ENCODE measurements around the gene EXOC3L4. TPM values are rescaled to one million over a fixed set of nuclear protein-coding genes. Genes with fewer than 3 reads are reported as not detected.

EXOC3L4 gene
- total RNA-seq, 2 experiments from 2014 or later = not detected

GRCh38 chr14:103129301-103130016 is 34.9 kb downstream of the EXOC3L4 start:
- Mint-ChIP-seq H3K9me3 (no peaks in the 10 kb centered on the region), H3K27ac (no peak overlapping the region), H3K4me3 (no peak overlapping the region), H3K27me3 (peaks cover 2% of the 10 kb centered on the region), H3K36me3 (no peaks in the 10 kb centered on the region), H3K4me1 (no peaks in the 10 kb centered on the region)
- POLR2A ChIA-PET = no interaction called here
- ATAC-seq (ENCODE audit: low read depth) (no peak), DNase-seq (no peak)

DNA sequence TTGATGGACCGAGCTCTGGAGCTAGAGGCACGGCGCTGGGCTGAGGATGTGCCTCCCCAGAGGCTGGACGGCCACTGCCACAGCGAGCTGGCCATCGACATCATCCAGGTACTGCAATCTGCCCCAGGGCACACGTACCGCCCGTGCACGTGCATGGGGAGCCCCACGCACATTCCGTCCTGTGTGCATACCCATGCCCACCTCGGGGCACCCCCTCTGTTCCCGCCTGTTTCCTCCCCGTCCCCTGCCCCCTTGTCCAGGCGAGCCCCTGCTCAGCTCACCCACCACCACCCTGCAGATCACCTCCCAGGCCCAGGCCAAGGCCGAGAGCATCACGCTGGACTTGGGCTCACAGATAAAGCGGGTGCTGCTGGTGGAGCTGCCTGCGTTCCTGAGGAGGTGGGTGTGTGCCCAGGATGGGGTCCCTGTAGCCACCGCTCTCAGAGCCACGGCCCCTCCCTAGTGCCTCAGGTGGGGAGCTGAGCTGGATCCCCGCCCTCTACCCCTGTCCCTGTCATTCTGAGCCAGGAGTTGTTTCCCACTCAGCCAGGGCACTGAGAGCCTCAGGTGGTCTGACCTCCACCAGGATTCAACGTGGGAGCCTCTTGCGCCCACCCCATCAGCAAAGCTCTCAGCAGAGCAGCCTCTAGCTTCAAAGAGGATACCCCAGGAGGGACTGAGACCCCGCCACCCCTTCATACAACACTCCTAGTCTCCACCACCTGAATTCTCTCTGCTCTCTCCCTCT is 35.7 kb downstream of the EXOC3L4 start:
- no peak overlapping the region for H3K27ac Mint-ChIP-seq
- H3K9me3 Mint-ChIP-seq = no peaks in the 10 kb centered on the region
- no peaks in the 10 kb centered on the region for H3K4me1 Mint-ChIP-seq
- H3K4me3 Mint-ChIP-seq = no peak overlapping the region
- POLR2A ChIA-PET = no interaction called here
- H3K27me3 Mint-ChIP-seq = peaks cover 2% of the 10 kb centered on the region
- no peaks in the 10 kb centered on the region for H3K36me3 Mint-ChIP-seq
- no peak for DNase-seq
- ATAC-seq (ENCODE audit: low read depth) = no peak

- no peaks in the 10 kb centered on the region for H3K4me1 Mint-ChIP-seq
- no peak for ATAC-seq (ENCODE audit: low read depth)
- no peaks in the 10 kb centered on the region for H3K9me3 Mint-ChIP-seq
- no peak for DNase-seq
- peaks cover 2% of the 10 kb centered on the region for H3K27me3 Mint-ChIP-seq
- H3K36me3 Mint-ChIP-seq = no peaks in the 10 kb centered on the region
- H3K4me3 Mint-ChIP-seq = no peak overlapping the region
- POLR2A ChIA-PET = no interaction called here
- H3K27ac Mint-ChIP-seq = no peak overlapping the region
These were observed 36.4 kb downstream of the EXOC3L4 start for GRCh38 chr14:103130965-103131364.

DNA sequence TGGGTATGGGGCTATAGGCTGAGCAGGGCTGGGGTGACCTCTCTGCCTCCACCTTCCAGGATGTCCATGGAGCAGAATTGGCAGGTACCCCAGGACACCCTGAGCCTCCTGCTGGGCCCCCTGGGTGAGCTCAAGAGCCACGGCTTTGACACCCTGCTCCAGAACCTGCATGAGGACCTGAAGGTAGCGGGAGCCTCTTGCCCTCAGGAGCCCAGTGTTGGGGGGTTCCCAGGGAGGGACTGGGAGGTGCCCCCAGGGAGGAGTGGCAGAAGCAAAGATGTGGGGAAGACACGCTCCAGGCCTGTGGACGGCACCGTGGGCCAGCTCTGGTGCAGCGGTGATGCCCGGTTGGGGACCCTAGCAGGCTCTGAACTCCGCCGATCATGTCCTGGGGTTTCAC is 37.1 kb downstream of the EXOC3L4 start:
- DNase-seq (no peak), ATAC-seq (ENCODE audit: low read depth) (no peak)
- POLR2A ChIA-PET = no interaction called here
- Mint-ChIP-seq H3K27ac (no peak overlapping the region), H3K27me3 (peaks cover 2% of the 10 kb centered on the region), H3K4me1 (no peaks in the 10 kb centered on the region), H3K4me3 (no peak overlapping the region), H3K9me3 (no peaks in the 10 kb centered on the region), H3K36me3 (no peaks in the 10 kb centered on the region)

DNA sequence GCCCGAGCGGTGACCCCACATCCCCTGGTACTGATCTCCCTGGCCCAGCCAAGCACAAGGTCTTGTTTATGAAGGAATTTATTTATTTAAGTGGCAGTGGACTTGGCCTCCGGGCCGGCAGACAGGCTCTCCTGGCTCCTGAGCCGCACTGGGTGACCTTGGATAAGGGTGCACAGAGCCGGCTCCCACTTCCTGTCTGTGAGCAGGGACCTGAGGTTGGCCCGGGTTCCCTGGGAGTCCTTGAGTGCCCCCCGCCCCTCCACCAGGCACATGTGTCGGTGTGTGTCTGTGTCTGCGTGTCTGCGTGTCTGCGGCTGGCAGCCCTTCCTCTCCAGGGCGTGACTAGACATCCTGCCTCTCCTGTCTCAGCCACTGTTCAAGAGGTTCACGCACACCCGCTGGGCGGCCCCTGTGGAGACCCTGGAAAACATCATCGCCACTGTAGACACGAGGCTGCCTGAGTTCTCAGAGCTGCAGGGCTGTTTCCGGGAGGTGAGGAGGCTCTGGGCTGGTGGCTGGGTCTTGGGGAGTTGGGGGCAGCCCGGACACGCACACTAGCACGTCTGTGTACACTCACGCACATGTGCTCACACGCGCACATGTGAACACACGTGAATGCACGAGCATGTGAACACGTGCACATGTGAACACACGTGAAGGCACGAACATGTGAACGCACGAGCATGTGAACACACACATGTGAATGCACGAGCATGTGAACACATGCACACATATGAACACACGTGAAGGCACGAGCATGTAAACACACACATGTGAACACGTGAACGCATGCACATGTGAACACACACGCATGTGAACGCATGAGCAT is 38.1 kb downstream of the EXOC3L4 start:
- DNase-seq (no peak), ATAC-seq (ENCODE audit: low read depth) (no peak)
- H3K27ac Mint-ChIP-seq = no peak overlapping the region
- H3K36me3 Mint-ChIP-seq = no peaks in the 10 kb centered on the region
- no peak overlapping the region for H3K4me3 Mint-ChIP-seq
- peaks cover 2% of the 10 kb centered on the region for H3K27me3 Mint-ChIP-seq
- no peaks in the 10 kb centered on the region for H3K9me3 Mint-ChIP-seq
- no peaks in the 10 kb centered on the region for H3K4me1 Mint-ChIP-seq
- POLR2A ChIA-PET = no interaction called here

DNA sequence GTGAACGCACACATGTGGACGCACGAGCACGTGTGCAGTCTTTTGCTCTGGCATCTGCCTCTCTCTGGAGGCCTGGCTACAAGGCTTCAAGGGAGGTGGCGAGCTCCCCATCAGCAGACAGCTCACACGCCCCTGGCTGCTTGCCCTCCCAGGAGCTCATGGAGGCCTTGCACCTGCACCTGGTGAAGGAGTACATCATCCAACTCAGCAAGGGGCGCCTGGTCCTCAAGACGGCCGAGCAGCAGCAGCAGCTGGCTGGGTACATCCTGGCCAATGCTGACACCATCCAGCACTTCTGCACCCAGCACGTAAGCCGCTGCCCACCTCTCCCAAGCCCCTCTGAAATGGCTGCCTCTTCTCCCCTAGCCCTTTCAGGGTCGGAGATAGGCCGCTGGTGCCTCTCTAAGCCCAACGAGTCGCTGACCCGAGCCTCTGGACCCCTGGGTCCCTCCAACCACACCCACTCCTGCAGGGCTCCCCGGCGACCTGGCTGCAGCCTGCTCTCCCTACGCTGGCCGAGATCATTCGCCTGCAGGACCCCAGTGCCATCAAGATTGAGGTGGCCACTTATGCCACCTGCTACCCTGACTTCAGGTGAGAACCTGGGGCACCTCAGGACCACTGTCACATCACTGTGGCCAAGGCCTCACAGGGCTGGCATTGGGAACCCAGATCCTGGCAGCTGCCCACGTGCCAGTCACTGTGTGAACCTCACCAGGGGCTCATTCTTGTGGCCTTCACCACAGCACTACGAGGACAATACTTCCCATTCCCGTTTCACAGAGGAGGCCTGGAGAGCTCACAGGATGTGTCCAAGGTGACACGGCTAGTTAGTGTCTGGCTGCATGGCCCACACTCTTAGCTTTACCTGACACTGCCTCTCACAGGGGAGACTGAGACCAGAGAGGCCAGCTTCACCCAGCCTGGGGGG is 39.0 kb downstream of the EXOC3L4 start:
- no peak overlapping the region for H3K27ac Mint-ChIP-seq
- H3K9me3 Mint-ChIP-seq = no peaks in the 10 kb centered on the region
- no peaks in the 10 kb centered on the region for H3K36me3 Mint-ChIP-seq
- H3K4me1 Mint-ChIP-seq = no peaks in the 10 kb centered on the region
- peaks cover 2% of the 10 kb centered on the region for H3K27me3 Mint-ChIP-seq
- ATAC-seq (ENCODE audit: low read depth) (no peak), DNase-seq (no peak)
- POLR2A ChIA-PET = no interaction called here
- no peak overlapping the region for H3K4me3 Mint-ChIP-seq

DNA sequence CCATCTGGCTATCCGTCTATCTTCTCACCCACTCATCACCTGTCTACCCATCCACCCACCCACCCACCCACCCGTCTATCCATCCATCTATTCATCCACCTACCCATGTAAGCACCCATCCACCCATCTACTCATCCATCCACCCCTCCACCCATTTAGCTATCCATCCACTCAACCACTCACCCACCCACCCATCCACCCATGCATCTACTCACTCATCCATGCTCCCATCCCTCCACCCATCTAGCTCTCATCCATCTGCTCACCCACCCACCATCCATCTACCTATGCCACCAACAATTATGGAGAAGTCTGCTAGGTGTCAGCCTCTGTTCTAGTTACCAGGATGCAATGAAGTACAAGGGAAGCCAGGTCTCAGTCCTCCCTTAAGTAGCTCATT is 39.9 kb downstream of the EXOC3L4 start:
- H3K27me3 Mint-ChIP-seq = peaks cover 4% of the 10 kb centered on the region
- no peaks in the 10 kb centered on the region for H3K9me3 Mint-ChIP-seq
- no peak overlapping the region for H3K27ac Mint-ChIP-seq
- no peak for ATAC-seq (ENCODE audit: low read depth)
- no peaks in the 10 kb centered on the region for H3K4me1 Mint-ChIP-seq
- DNase-seq = no peak
- no peak overlapping the region for H3K4me3 Mint-ChIP-seq
- no peaks in the 10 kb centered on the region for H3K36me3 Mint-ChIP-seq
- POLR2A ChIA-PET = no interaction called here

DNA sequence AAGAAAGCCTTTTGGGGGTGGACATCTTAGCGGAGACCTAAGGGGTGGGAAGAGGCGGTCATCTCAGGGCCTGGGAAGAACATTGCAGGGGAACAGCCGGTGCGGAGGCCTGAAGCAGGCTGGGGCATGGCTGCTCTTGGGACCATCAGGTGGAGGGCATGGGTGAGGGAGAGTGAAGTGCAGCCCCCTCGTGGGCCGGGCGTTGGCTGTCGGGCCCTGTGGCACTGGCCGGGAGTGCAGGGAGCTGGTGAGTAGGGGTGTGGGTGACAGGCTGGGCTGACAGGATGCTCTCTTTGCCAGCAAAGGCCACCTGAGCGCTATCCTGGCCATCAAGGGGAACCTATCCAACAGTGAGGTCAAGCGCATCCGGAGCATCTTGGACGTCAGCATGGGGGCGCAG is 40.4 kb downstream of the EXOC3L4 start:
- Mint-ChIP-seq H3K27ac (no peak overlapping the region), H3K36me3 (no peaks in the 10 kb centered on the region), H3K9me3 (no peaks in the 10 kb centered on the region), H3K4me3 (no peak overlapping the region), H3K4me1 (no peaks in the 10 kb centered on the region), H3K27me3 (peaks cover 4% of the 10 kb centered on the region)
- POLR2A ChIA-PET = no interaction called here
- DNase-seq (no peak), ATAC-seq (ENCODE audit: low read depth) (no peak)

DNA sequence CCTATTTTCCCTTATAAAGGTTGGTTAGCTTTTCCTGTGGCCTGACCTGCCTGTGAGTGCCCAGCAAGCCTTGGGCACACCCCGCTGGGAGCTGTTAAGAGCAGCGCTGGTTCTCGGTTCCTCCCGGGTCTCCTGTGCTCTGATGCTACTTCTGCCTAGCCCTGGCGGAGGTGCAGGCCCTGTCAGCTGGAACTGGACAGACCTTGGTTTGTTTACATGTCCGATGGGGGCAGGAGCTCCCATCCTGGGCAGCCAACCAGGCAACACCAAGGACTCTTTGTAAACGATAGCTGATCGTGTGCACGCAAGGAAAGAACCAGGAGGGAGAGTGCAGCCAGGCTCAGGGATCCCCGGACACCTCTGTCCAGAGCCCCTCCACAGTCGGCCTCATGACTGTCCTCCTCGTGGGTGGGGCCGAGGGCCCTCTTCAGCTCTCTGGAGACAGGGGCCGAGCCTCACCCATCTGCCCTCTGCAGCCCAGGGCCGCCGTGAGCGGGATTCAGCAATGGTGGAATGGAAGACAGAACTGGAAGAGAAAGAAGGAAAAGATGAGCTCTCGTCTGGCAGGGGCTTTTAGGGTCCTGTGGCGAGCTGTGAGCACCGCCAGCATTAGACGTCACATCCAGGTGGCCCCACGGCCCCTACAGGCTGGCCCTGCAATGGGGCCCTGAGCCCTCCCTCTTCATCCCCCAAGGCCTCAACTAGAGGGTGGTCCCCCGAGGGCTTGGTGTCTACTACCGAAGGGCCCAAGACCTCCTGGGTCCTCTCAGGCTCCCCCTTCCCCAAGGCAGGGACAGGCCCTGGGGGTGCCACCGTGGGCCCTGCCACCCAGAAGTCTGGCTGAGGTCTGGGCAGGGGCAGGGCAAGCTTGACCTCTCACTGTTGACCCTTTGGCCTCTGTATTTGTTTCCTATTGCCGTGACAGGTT is 41.1 kb downstream of the EXOC3L4 start:
- Mint-ChIP-seq H3K27me3 (peaks cover 4% of the 10 kb centered on the region), H3K9me3 (no peaks in the 10 kb centered on the region), H3K4me3 (no peak overlapping the region), H3K4me1 (no peaks in the 10 kb centered on the region), H3K36me3 (no peaks in the 10 kb centered on the region), H3K27ac (no peak overlapping the region)
- POLR2A ChIA-PET = no interaction called here
- DNase-seq = no peak
- ATAC-seq (ENCODE audit: low read depth) = no peak

GRCh38 chr14:103136388-103137271 is 42.1 kb downstream of the EXOC3L4 start:
- no peaks in the 10 kb centered on the region for H3K9me3 Mint-ChIP-seq
- DNase-seq (no peak), ATAC-seq (ENCODE audit: low read depth) (no peak)
- no peak overlapping the region for H3K27ac Mint-ChIP-seq
- peaks cover 4% of the 10 kb centered on the region for H3K27me3 Mint-ChIP-seq
- POLR2A ChIA-PET = no interaction called here
- H3K4me1 Mint-ChIP-seq = no peaks in the 10 kb centered on the region
- H3K4me3 Mint-ChIP-seq = no peak overlapping the region
- H3K36me3 Mint-ChIP-seq = no peaks in the 10 kb centered on the region

GRCh38 chr14:103137689-103138300 is 43.3 kb downstream of the EXOC3L4 start:
- H3K27ac Mint-ChIP-seq = no peak overlapping the region
- POLR2A ChIA-PET = no interaction called here
- no peak for ATAC-seq (ENCODE audit: low read depth)
- H3K4me1 Mint-ChIP-seq = no peaks in the 10 kb centered on the region
- H3K27me3 Mint-ChIP-seq = peaks cover 4% of the 10 kb centered on the region
- no peak overlapping the region for H3K4me3 Mint-ChIP-seq
- no peaks in the 10 kb centered on the region for H3K36me3 Mint-ChIP-seq
- DNase-seq = no peak
- no peaks in the 10 kb centered on the region for H3K9me3 Mint-ChIP-seq

All from activated naive CD8-positive, alpha-beta T cell treated with anti-CD3 and anti-CD28 coated beads, Interleukin-2, amount 10 ng/mL, durations not matched to agents 7 days and 5 days (primary cell).